Measurements from ENCODE around the gene PCDH18. TPM values are rescaled to one million over a fixed set of nuclear protein-coding genes. Genes with fewer than 3 reads are reported as not detected.
A peak's percentile ranks its signal among the peaks of the same experiment; 100 is the strongest.

Gene PCDH18, protein sequence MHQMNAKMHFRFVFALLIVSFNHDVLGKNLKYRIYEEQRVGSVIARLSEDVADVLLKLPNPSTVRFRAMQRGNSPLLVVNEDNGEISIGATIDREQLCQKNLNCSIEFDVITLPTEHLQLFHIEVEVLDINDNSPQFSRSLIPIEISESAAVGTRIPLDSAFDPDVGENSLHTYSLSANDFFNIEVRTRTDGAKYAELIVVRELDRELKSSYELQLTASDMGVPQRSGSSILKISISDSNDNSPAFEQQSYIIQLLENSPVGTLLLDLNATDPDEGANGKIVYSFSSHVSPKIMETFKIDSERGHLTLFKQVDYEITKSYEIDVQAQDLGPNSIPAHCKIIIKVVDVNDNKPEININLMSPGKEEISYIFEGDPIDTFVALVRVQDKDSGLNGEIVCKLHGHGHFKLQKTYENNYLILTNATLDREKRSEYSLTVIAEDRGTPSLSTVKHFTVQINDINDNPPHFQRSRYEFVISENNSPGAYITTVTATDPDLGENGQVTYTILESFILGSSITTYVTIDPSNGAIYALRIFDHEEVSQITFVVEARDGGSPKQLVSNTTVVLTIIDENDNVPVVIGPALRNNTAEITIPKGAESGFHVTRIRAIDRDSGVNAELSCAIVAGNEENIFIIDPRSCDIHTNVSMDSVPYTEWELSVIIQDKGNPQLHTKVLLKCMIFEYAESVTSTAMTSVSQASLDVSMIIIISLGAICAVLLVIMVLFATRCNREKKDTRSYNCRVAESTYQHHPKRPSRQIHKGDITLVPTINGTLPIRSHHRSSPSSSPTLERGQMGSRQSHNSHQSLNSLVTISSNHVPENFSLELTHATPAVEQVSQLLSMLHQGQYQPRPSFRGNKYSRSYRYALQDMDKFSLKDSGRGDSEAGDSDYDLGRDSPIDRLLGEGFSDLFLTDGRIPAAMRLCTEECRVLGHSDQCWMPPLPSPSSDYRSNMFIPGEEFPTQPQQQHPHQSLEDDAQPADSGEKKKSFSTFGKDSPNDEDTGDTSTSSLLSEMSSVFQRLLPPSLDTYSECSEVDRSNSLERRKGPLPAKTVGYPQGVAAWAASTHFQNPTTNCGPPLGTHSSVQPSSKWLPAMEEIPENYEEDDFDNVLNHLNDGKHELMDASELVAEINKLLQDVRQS
- total RNA-seq (2021) (0.15 and 0.40 TPM in 2 replicates), Bru-seq, nascent RNA (percentile 12 among the genes with signal in this experiment), BruChase-seq, experiment 1, labeled RNA remaining after a 2-hour chase (percentile 19 among the genes with signal in this experiment), BruChase-seq, experiment 2, labeled RNA remaining after a 6-hour chase (percentile 13 among the genes with signal in this experiment)
- long read RNA-seq, partial matches to known transcripts: 0 of 1 reads
- long read RNA-seq, other reads (novel, unspliced or antisense): 1 of 1 reads

DNA sequence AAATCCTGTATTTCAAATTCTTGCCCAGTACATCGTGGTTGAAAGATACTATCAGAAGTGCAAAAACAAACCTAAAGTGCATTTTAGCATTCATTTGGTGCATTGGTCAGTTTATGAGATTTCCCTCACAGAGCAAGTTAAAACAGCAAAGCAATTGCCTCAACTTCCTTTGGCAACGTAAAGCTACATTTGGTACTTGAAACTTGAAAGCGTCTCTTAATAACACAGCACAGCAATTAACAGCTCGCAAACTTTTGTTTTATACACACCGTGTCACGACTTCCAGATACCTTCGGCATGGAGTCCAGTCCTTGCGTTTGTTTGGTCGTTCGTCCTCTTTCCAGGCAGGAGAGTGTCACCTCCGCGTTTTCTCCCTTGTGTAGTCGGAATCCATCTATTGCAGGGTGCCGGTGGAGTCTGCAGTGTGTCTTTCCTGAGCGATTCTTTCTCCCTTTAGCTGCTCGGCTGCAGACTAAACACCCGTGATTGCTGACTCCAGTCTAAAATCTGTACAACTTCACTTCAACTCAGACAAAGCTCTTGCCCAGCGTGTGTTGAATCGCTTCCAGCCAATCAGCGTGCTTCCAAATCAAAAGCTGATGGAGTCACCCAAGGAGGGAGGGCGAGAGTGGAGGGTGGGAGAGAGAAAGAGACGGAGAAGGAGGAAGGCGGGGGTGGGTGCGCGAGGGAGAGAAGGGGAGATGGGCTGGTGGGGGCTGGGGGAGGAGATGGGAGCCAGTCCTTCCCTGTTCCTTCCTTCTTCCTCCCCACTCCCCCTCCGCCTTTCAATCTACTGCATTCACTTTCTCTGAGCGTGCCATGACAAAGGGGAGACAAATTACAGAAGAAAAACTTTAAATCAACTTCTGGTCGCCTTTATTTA lies at the start of gene PCDH18:
Gene PCDH18 (minus strand): TSS at position 509 of the 883 bp plus-strand sequence. CDS start 406 bp downstream, at position 103.
- Histone ChIP-seq H3K9me2 (ENCODE audit: insufficient read depth) (no peaks in the 10 kb centered on the region), H3K27ac (no peak within 1 kb of the TSS), H4K20me1 (ENCODE audit: insufficient read depth) (no peaks in the 10 kb centered on the region), H3K4me2 (peak within 1 kb of the TSS; percentile 63), H3K9me3 (ENCODE audit: insufficient read depth, low read depth) (no peaks in the 10 kb centered on the region), H3K79me2 (ENCODE audit: low read depth) (no peaks in the 10 kb centered on the region), H3K27me3 (ENCODE audit: insufficient read depth, low read depth) (no peaks in the 10 kb centered on the region), H3K4me3 (peak within 1 kb of the TSS; percentile 36; the same call in 1 of the 2 replicates), H3K4me1 (replicated peaks; ENCODE audit: insufficient read depth) (no peaks in the 10 kb centered on the region), H3F3A (ENCODE audit: insufficient read depth, low read depth) (no peaks in the 10 kb centered on the region), H2AFZ (peak within 1 kb of the TSS; percentile 68), H3K36me3 (ENCODE audit: low read depth) (no peaks in the 10 kb centered on the region)
- POLR2A ChIA-PET (ENCODE audit: unreplicated experiment): no interaction called here
- BruUV-seq (replicated peaks): no TSS peak
- peak in 1 of 2 experiments; percentile 35 for DNase-seq
- intact Hi-C loops (cut with micrococcal nuclease; ENCODE audit: unreplicated experiment): no loop called here
- no peak for TF ChIP-seq EZH2 (IDR thresholded peaks at IDR 0.05; ENCODE audit: low read depth)
- TF ChIP-seq, protein P1, sequence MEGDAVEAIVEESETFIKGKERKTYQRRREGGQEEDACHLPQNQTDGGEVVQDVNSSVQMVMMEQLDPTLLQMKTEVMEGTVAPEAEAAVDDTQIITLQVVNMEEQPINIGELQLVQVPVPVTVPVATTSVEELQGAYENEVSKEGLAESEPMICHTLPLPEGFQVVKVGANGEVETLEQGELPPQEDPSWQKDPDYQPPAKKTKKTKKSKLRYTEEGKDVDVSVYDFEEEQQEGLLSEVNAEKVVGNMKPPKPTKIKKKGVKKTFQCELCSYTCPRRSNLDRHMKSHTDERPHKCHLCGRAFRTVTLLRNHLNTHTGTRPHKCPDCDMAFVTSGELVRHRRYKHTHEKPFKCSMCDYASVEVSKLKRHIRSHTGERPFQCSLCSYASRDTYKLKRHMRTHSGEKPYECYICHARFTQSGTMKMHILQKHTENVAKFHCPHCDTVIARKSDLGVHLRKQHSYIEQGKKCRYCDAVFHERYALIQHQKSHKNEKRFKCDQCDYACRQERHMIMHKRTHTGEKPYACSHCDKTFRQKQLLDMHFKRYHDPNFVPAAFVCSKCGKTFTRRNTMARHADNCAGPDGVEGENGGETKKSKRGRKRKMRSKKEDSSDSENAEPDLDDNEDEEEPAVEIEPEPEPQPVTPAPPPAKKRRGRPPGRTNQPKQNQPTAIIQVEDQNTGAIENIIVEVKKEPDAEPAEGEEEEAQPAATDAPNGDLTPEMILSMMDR (conservative IDR thresholded peaks at IDR 0.05): no peak
- CTCF ChIA-PET: no interaction called here

DNA sequence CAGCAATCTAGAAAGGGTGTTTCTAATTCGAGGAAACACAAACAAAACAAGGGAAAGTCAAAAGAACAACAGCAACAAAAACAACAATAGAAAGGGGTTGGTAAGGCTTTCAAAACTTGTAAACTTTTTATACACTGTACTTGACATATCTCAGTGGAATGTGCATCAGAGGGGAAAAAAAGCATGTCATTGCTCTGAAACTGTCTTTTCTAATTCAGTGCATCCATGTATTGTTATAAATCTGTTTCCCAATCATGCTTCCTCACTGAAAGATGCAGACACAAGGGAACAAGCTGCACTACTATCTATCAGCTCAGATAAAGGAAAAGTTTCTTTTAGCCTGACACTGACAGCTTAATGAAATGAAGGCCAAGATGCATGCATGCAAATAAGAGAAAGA lies 44.2 kb upstream of the PCDH18 start:
- BruUV-seq (replicated peaks): no TSS peak
- Histone ChIP-seq H3K27me3 (ENCODE audit: insufficient read depth, low read depth) (no peaks in the 10 kb centered on the region), H3K79me2 (ENCODE audit: low read depth) (no peaks in the 10 kb centered on the region), H3K27ac (no peak overlapping the region), H3K9me3 (ENCODE audit: insufficient read depth, low read depth) (no peaks in the 10 kb centered on the region), H4K20me1 (ENCODE audit: insufficient read depth) (no peaks in the 10 kb centered on the region), H3K36me3 (ENCODE audit: low read depth) (no peaks in the 10 kb centered on the region), H3K4me3 (no peak overlapping the region), H3F3A (ENCODE audit: insufficient read depth, low read depth) (no peaks in the 10 kb centered on the region), H3K4me2 (no peak overlapping the region), H2AFZ (no peak overlapping the region), H3K9me2 (ENCODE audit: insufficient read depth) (no peaks in the 10 kb centered on the region), H3K4me1 (replicated peaks; ENCODE audit: insufficient read depth) (no peaks in the 10 kb centered on the region)
- intact Hi-C loops (cut with micrococcal nuclease; ENCODE audit: unreplicated experiment): no loop called here
- ChIA-PET POLR2A (ENCODE audit: unreplicated experiment) (no interaction called here), CTCF (no interaction called here)
- TF ChIP-seq, protein P1 (conservative IDR thresholded peaks at IDR 0.05): no peak
- TF ChIP-seq EZH2 (IDR thresholded peaks at IDR 0.05; ENCODE audit: low read depth): no peak
- DNase-seq: no peak

All from PC-9 (cell line).